ENCODE measurements around the gene TIMELESS. TPM values are rescaled to one million over a fixed set of nuclear protein-coding genes. Genes with fewer than 3 reads are reported as not detected.

TIMELESS gene
- total and polyA plus RNA-seq, 9 of the 15 experiments (the other 6 are each of a cell fraction or from before 2014, with no cell fraction given): 11.9 to 59.2 (median 35.8) TPM

DNA sequence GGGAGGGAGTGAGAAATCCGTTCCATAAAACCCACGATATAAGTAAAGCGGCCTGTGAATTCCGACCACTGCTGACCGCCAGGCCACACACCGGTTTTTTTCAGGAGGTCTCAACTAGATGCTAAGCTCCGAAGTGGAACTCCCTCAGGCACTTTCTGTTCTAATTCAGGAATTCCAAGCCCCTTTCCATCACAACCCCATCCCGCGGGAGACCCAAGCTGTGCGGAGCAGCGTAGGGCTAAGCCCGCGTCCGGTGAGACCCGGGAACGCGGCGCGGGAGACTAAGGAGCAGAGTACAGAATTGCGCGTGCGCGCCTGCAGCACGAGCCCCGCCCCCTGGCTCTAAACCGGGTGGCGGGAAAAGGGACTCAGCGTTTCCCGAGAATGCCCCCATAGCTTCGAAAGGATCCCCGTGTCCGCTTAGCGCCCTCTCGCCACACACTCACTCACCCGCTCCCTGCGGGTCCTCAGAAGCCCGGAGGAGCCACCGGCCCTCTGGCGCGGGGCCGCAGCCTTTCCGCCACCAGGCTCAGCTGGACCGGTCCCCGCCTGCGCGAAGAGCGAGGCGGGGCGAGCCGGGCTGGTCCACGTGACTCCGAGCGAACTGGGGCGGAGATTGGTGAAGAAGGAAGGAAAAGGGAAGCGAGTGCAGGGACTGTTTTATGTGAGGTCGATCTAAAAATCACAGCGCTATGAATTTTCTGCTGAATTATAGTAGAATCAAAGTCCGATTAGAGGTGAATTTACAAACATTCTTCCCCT is at the start of gene TIMELESS (continued):
- TF ChIP-seq, protein P1, sequence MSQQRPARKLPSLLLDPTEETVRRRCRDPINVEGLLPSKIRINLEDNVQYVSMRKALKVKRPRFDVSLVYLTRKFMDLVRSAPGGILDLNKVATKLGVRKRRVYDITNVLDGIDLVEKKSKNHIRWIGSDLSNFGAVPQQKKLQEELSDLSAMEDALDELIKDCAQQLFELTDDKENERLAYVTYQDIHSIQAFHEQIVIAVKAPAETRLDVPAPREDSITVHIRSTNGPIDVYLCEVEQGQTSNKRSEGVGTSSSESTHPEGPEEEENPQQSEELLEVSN (IDR thresholded peaks at IDR 0.05; ENCODE audit: borderline replicate concordance in 1 of 2, extremely low read depth in 1 of 2, insufficient read depth in 1 of 2, insufficient read length in 1 of 2, low read depth in 1 of 2, low read length in 1 of 2, poor library complexity in 1 of 2, severe bottlenecking in 1 of 2): peak; percentile 97 to 98
- TF ChIP-seq RBM15 (IDR thresholded peaks at IDR 0.05; ENCODE audit: insufficient read depth, low read length) (no peak), STAT5A (IDR thresholded peaks at IDR 0.05; ENCODE audit: borderline replicate concordance, low read length) (no peak), ZNF764 (CRISPR knock-in tag; IDR thresholded peaks at IDR 0.05; ENCODE audit: low read depth) (no peak), RBFOX2 (IDR thresholded peaks at IDR 0.05; ENCODE audit: low read depth, low read length) (peak; percentile 96), TSC22D4 (tag; IDR thresholded peaks at IDR 0.05) (no peak), RFX1 (IDR thresholded peaks at IDR 0.05) (no peak), E2F3 (CRISPR knock-in tag; IDR thresholded peaks at IDR 0.05) (peak; percentile 98), ZNF124 (CRISPR knock-in tag; IDR thresholded peaks at IDR 0.05) (no peak), KLF16 (IDR thresholded peaks at IDR 0.05) (no peak), ZNF507 (tag; conservative IDR thresholded peaks at IDR 0.05) (no peak), CHD1 (IDR thresholded peaks at IDR 0.05; ENCODE audit: low read length) (no peak), NFXL1 (CRISPR knock-in tag; IDR thresholded peaks at IDR 0.05) (no peak), BRCA1 (IDR thresholded peaks at IDR 0.05) (no peak), BRCA1 (CRISPR knock-in tag; IDR thresholded peaks at IDR 0.05) (no peak), ARID2 (IDR thresholded peaks at IDR 0.05) (no peak), BDP1 (IDR thresholded peaks at IDR 0.05; ENCODE audit: insufficient read depth, insufficient read length) (no peak), NFYB (IDR thresholded peaks at IDR 0.05; ENCODE audit: extremely low read depth, insufficient read length) (no peak), ZNF644 (tag; IDR thresholded peaks at IDR 0.05; ENCODE audit: low read depth) (no peak), ZFP30 (CRISPR knock-in tag; IDR thresholded peaks at IDR 0.05; ENCODE audit: borderline replicate concordance) (no peak), CBX5 (IDR thresholded peaks at IDR 0.05; ENCODE audit: borderline replicate concordance, low read depth) (no peak)
- TF ChIP-seq, protein P2, sequence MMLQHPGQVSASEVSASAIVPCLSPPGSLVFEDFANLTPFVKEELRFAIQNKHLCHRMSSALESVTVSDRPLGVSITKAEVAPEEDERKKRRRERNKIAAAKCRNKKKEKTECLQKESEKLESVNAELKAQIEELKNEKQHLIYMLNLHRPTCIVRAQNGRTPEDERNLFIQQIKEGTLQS (IDR thresholded peaks at IDR 0.05): no peak
- TF ChIP-seq, protein P2 (CRISPR knock-in tag; conservative IDR thresholded peaks at IDR 0.05): peak; percentile 64; the same call in 1 of the 2 replicates
- TF ChIP-seq, protein P3, sequence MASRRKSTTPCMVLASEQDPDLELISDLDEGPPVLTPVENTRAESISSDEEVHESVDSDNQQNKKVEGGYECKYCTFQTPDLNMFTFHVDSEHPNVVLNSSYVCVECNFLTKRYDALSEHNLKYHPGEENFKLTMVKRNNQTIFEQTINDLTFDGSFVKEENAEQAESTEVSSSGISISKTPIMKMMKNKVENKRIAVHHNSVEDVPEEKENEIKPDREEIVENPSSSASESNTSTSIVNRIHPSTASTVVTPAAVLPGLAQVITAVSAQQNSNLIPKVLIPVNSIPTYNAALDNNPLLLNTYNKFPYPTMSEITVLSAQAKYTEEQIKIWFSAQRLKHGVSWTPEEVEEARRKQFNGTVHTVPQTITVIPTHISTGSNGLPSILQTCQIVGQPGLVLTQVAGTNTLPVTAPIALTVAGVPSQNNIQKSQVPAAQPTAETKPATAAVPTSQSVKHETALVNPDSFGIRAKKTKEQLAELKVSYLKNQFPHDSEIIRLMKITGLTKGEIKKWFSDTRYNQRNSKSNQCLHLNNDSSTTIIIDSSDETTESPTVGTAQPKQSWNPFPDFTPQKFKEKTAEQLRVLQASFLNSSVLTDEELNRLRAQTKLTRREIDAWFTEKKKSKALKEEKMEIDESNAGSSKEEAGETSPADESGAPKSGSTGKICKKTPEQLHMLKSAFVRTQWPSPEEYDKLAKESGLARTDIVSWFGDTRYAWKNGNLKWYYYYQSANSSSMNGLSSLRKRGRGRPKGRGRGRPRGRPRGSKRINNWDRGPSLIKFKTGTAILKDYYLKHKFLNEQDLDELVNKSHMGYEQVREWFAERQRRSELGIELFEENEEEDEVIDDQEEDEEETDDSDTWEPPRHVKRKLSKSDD (conservative IDR thresholded peaks at IDR 0.05; ENCODE audit: low read length): no peak
- TF ChIP-seq, protein P4, sequence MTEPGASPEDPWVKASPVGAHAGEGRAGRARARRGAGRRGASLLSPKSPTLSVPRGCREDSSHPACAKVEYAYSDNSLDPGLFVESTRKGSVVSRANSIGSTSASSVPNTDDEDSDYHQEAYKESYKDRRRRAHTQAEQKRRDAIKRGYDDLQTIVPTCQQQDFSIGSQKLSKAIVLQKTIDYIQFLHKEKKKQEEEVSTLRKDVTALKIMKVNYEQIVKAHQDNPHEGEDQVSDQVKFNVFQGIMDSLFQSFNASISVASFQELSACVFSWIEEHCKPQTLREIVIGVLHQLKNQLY (CRISPR knock-in tag; conservative IDR thresholded peaks at IDR 0.05): 0 out of 4 replicates have a peak, but pooled peaks of 1 of the 2 experiments have one; percentile 35
